Keratinocyte (primary cell): Measurements from ENCODE around the gene CNIH4. TPM values are rescaled to one million over a fixed set of nuclear protein-coding genes. Genes with fewer than 3 reads are reported as not detected.

Experiments
- DNase-seq: peaks from one replicate; pipeline ENCODE4 v3.0.0-alpha.2; 2011; ENCODE audit warnings: low read depth, missing footprints, low spot score
- FAIRE-seq: peaks from 2 replicates; lab custom pipeline; 2011; peaks lifted over from hg19 to GRCh38; lab: Jason Lieb, UNC
- H2AFZ ChIP-seq: 2 replicates; pipeline ENCODE4 v1.6.0; 2012; ENCODE audit warnings: low read length, control low read depth, inconsistent platforms; ENCODE audit not compliant: control insufficient read depth
- H3K27ac ChIP-seq: 2 replicates; pipeline ENCODE4 v1.5.1; 2011; ENCODE audit warnings: low read length; ENCODE audit not compliant: control insufficient read depth, insufficient read depth
- H3K27me3 ChIP-seq: 3 replicates; pipeline ENCODE4 v1.6.0; 2011; ENCODE audit warnings: low read length; ENCODE audit not compliant: control insufficient read depth, insufficient read depth; ENCODE audit errors: extremely low read depth
- H3K36me3 ChIP-seq, 2 experiments: 2 replicates in 1 of 2; 3 replicates in 1 of 2; pipeline ENCODE4 v1.5.1; 2011; ENCODE audit warnings: low read length in 2 of 2, mild to moderate bottlenecking in 1 of 2; ENCODE audit not compliant: control insufficient read depth in 2 of 2, insufficient read depth in 2 of 2; ENCODE audit errors: extremely low read depth in 1 of 2
- H3K4me1 ChIP-seq: 3 replicates; pipeline ENCODE4 v1.5.1; 2011; ENCODE audit warnings: low read length; ENCODE audit not compliant: control insufficient read depth, insufficient read depth; ENCODE audit errors: extremely low read depth
- H3K4me2 ChIP-seq: 3 replicates; pipeline ENCODE4 v1.6.0; 2011; ENCODE audit warnings: low read depth, low read length; ENCODE audit not compliant: control insufficient read depth, insufficient read depth; ENCODE audit errors: extremely low read depth
- H3K4me3 ChIP-seq, 3 experiments: fragments of 200-600 bp in 1 of 3; sonication (generic) in 1 of 3; 2 replicates in 2 of 3; 3 replicates in 1 of 3; pipeline ENCODE4 v1.5.1; 2011 to 2016; ENCODE audit warnings: low read length in 3 of 3, mild to moderate bottlenecking in 3 of 3, control low read depth in 2 of 3, inconsistent platforms in 1 of 3, low read depth in 1 of 3, mixed read lengths in 1 of 3, mixed run types in 1 of 3, moderate library complexity in 1 of 3; ENCODE audit not compliant: control insufficient read depth in 2 of 3, insufficient read depth in 2 of 3; ENCODE audit errors: extremely low read depth in 1 of 3
- H3K79me2 ChIP-seq: 2 replicates; pipeline ENCODE4 v1.6.0; 2012; ENCODE audit warnings: low read length; ENCODE audit not compliant: control insufficient read depth, insufficient read depth
- H3K9ac ChIP-seq: 3 replicates; pipeline ENCODE4 v1.6.0; 2011; ENCODE audit warnings: low read length; ENCODE audit not compliant: control insufficient read depth, insufficient read depth; ENCODE audit errors: extremely low read depth
- H3K9me1 ChIP-seq: 3 replicates; pipeline ENCODE4 v1.6.0; 2011; ENCODE audit warnings: low read length; ENCODE audit not compliant: control insufficient read depth, insufficient read depth; ENCODE audit errors: extremely low read depth
- H3K9me3 ChIP-seq: 2 replicates; pipeline ENCODE4 v1.5.1; 2012; ENCODE audit warnings: low read depth, low read length; ENCODE audit not compliant: control insufficient read depth
- H4K20me1 ChIP-seq: 3 replicates; pipeline ENCODE4 v1.6.0; 2011; ENCODE audit warnings: low read length; ENCODE audit not compliant: control insufficient read depth, insufficient read depth; ENCODE audit errors: extremely low read depth
- CTCF ChIP-seq, 3 experiments: IDR thresholded peaks in 1 of 3; conservative IDR thresholded peaks in 1 of 3; optimal IDR thresholded peaks in 1 of 3; 2 replicates in 2 of 3; 3 replicates in 1 of 3; pipeline versions ENCODE3 to v1.5.1; 2011; ENCODE audit warnings: low read length in 3 of 3, mild to moderate bottlenecking in 3 of 3, moderate library complexity in 2 of 3, control low read depth in 1 of 3, inconsistent platforms in 1 of 3; ENCODE audit not compliant: insufficient read depth in 2 of 3; ENCODE audit errors: extremely low read depth in 1 of 3
- EZH2 ChIP-seq: IDR thresholded peaks from one replicate; pipeline ENCODE4 v1.6.1; 2012; ENCODE audit warnings: inconsistent platforms, mild to moderate bottlenecking, low read length, moderate library complexity
- dilution Hi-C: fragments of 300-500 bp; cut with MboI; formaldehyde crosslinking; loops from one replicate; pipeline ENCODE4 v1.7.0; 2020; ENCODE audit warnings: low sequenced_read_pairs; ENCODE audit not compliant: extremely low pct_ligation_motif_present
- polyA plus RNA-seq, 5 experiments: library from polyadenylated mRNA; depleted of rRNA in 3 of 5; stranded (reverse) in 3 of 5; stranded (forward) in 1 of 5; unstranded in 1 of 5; fragments of >200 nt; gene quantifications; 1 replicate in 1 of 5; 2 replicates in 3 of 5; 3 replicates in 1 of 5; pipeline versions ENCODE4 v1.2.1 to v1.2.3, GENCODE V29; 2011 to 2012; ENCODE audit warnings: missing spikeins in 2 of 5, low read depth in 1 of 5, low replicate concordance in 1 of 5

CNIH4 gene
- polyA plus RNA-seq, 1 donor (not counting 4 experiments of a cell fraction or from before 2014, with no cell fraction given), result 139 TPM

GRCh38 chr1:224358237-224358636, 1.6 kb downstream of the CNIH4 start:
- Histone ChIP-seq H3K4me2 (peak overlapping the region; percentile 71), H3K27ac (peak overlapping the region; percentile 35), H3K36me3 (peaks cover 0 to 3% of the 10 kb centered on the region in 2 experiments), H3K9ac (no peak overlapping the region), H2AFZ (no peak overlapping the region), H3K9me1 (no peaks in the 10 kb centered on the region), H3K4me3 (peak overlapping the region in 2 of 3 experiments; percentile 61 to 90), H3K79me2 (peaks cover 54% of the 10 kb centered on the region), H3K9me3 (no peaks in the 10 kb centered on the region), H3K27me3 (no peaks in the 10 kb centered on the region), H3K4me1 (peaks cover 11% of the 10 kb centered on the region), H4K20me1 (peaks cover 2% of the 10 kb centered on the region)
- FAIRE-seq (no peak), DNase-seq (no peak)
- TF ChIP-seq EZH2 (no peak), CTCF (optimal IDR thresholded peaks at IDR 0.05 in 1 of 3, IDR thresholded peaks at IDR 0.05 in 1 of 3, conservative IDR thresholded peaks at IDR 0.05 in 1 of 3; ENCODE audit: extremely low read depth in 1 of 3, insufficient read depth in 2 of 3, low read length in 3 of 3) (no peak)
- dilution Hi-C loops, result no loop called here

DNA sequence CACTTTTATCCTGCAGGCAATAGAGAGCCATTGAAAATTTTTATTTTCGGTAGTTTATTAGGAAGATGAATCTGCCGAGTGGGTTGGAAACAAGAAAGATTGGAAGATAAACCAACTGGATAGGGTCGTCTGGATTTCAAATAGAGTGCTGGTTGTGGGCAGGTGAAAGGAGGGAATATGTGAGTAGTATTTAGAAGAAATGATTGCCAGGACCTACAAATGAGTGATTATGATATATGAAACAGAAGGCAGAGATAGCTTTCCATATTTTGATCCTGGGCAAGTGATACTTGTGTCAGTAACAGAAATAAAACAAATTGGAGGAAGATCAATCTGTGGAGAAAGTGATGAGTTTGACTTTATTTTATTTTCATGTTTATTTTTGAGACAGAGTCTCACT, 2.5 kb downstream of the CNIH4 start:
- H4K20me1 ChIP-seq, result peaks cover 2% of the 10 kb centered on the region
- H3K36me3 ChIP-seq, result peaks cover 0 to 7% of the 10 kb centered on the region in 2 experiments
- H3K79me2 ChIP-seq, result peaks cover 63% of the 10 kb centered on the region
- no peaks in the 10 kb centered on the region for H3K27me3 ChIP-seq
- peaks cover 11% of the 10 kb centered on the region for H3K4me1 ChIP-seq
- no peak overlapping the region for H3K9ac ChIP-seq
- DNase-seq (no peak), FAIRE-seq (no peak)
- H2AFZ ChIP-seq, result no peak overlapping the region
- no peak overlapping the region for H3K27ac ChIP-seq
- dilution Hi-C loops, result no loop called here
- H3K4me2 ChIP-seq, result no peak overlapping the region
- no peaks in the 10 kb centered on the region for H3K9me1 ChIP-seq
- no peaks in the 10 kb centered on the region for H3K9me3 ChIP-seq
- H3K4me3 ChIP-seq, result no peak overlapping the region
- TF ChIP-seq EZH2, result no peak
- no peak for TF ChIP-seq CTCF (optimal IDR thresholded peaks at IDR 0.05 in 1 of 3, IDR thresholded peaks at IDR 0.05 in 1 of 3, conservative IDR thresholded peaks at IDR 0.05 in 1 of 3; ENCODE audit: extremely low read depth in 1 of 3, insufficient read depth in 2 of 3, low read length in 3 of 3)
